HUES64 (cell line): ENCODE data around the gene LRRC8A.
"Not testable (repeated sequence)": the region's sequence is repeated elsewhere in the genome, so short reads cannot be mapped to it uniquely, and the experiment has no call there.

ENCODE experiments used
- H3K27ac ChIP-seq: 2 replicates; pipeline ENCODE4 v1.7.0; 2013; ENCODE audit warnings: low read depth, low read length, inconsistent platforms
- H3K27me3 ChIP-seq: 2 replicates; pipeline ENCODE4 v1.6.1; 2013; ENCODE audit warnings: mild to moderate bottlenecking, low read length; ENCODE audit not compliant: insufficient read depth
- H3K36me3 ChIP-seq: 2 replicates; pipeline ENCODE4 v1.6.1; 2013; ENCODE audit warnings: mild to moderate bottlenecking, low read length; ENCODE audit not compliant: insufficient read depth
- H3K4me1 ChIP-seq: 2 replicates; pipeline ENCODE4 v1.6.1; 2013; ENCODE audit warnings: mild to moderate bottlenecking, low read length, moderate library complexity; ENCODE audit not compliant: insufficient read depth
- H3K4me3 ChIP-seq: 2 replicates; pipeline ENCODE4 v1.5.1; 2013; ENCODE audit warnings: mild to moderate bottlenecking, low read length, moderate library complexity
- H3K9ac ChIP-seq: 2 replicates; pipeline ENCODE4 v1.6.1; 2013; ENCODE audit warnings: mild to moderate bottlenecking, low read depth, low read length
- H3K9me3 ChIP-seq: 2 replicates; pipeline ENCODE4 v1.6.1; 2013; ENCODE audit warnings: low read depth, low read length; ENCODE audit not compliant: insufficient read depth
- WGBS: fragments of 150-250, 120-280 bp; methylation state at CpG from one replicate; pipeline ENCODE4 v1.1.7; 2013; ENCODE audit warnings: missing lambda C conversion rate; 5-methylcytosine and 5-hydroxymethylcytosine counted together

The LRRC8A gene

DNA sequence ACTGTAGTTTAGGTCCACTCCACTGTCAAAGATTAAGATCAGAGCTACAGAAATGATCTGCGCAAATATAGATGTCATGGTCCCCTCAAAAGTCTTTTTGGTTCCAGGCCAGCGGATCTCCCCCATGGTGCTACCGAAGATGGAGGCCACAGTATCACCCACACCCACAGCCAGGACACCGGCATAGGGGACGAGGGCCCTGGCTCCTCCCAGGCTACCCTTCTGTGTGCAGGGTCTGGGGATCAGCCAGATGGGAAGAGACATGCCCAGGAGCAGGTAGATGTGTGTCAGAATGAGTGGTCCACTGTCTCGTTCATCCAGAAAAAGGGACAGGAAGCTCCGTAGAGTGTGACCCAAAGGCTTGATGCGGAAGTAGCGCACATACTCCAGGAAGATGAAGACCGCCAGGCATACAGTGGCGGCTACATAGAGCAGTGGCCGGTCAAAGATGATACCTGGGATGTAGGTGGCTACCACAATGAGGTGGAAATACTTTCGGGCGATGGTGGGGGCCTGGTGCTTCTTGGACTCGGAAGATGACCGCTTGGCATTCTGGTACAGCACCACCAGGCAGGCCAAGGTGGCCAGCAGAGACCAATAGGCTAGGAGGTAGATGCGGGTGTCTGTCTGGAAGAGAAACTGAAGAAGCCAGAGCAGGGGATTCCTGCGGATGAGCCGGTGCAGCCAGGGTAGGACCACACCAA is 64.0 kb downstream of the LRRC8A start:
- WGBS, result 95% methylated on average over 19 of the region's 19 CpGs
- peaks cover 28% of the 10 kb centered on the region for H3K36me3 ChIP-seq
- no peak overlapping the region for H3K9ac ChIP-seq
- no peaks in the 10 kb centered on the region for H3K9me3 ChIP-seq
- H3K4me1 ChIP-seq, result no peaks in the 10 kb centered on the region
- H3K27ac ChIP-seq, result no peak overlapping the region
- H3K4me3 ChIP-seq, result peak overlapping the region; percentile 79; the same call in 1 of the 2 replicates
- H3K27me3 ChIP-seq, result no peaks in the 10 kb centered on the region

DNA sequence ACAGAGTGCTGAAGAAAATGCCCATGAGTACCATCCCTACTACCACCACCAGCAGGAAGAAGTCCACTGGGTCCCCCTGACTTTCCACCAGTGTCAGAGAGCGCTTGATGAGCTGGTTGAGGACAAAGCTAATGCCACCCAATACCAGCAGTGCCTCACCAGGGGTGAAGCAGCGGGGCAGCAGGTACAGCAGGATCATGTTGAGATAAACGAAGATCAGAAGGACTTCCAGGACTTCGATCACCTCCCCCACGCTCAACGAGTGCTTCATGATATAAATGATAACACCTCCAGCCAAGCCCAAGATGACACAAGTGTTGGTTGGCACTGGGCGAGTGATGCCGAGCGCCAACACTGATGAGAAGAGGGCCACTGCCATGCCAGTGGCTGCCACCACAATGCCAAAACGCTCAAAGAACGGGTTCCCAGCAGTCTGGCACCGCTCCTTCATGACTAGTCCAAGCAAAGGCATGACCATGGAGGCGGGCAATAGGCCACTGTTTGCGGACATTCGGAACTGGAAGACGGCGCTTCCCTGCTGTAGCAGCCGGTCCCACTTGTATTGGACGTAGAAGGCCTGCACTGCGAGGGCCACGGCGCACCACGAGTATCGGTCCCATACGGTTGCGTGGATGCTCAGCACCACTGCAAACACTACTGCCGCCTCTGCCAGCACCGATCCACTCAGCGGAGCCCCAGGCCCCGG is 64.8 kb downstream of the LRRC8A start:
- Histone ChIP-seq H3K27me3 (no peaks in the 10 kb centered on the region), H3K9me3 (no peaks in the 10 kb centered on the region), H3K9ac (peak overlapping the region; percentile 95), H3K36me3 (peaks cover 34% of the 10 kb centered on the region), H3K4me3 (peak overlapping the region; percentile 79), H3K27ac (peak overlapping the region; percentile 83), H3K4me1 (no peaks in the 10 kb centered on the region)
- WGBS, result 35% methylated on average over 30 of the region's 30 CpGs

DNA sequence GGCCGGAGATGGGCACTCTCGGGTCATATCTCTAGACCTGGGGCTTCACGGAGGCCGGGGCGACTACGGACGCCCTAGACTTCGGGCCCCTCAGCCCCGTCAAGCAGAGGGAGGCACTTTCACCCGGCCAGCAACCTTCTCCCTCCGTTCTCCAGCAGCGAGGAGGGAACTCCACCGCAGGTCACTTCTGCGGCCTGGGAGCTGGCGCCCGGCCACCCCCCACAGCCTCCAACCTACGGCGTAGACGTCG is 65.3 kb downstream of the LRRC8A start:
- Histone ChIP-seq H3K4me1 (no peaks in the 10 kb centered on the region), H3K36me3 (peaks cover 38% of the 10 kb centered on the region), H3K9ac (peak overlapping the region; percentile 95), H3K9me3 (no peaks in the 10 kb centered on the region), H3K27me3 (no peaks in the 10 kb centered on the region), H3K27ac (peak overlapping the region; percentile 83), H3K4me3 (peak overlapping the region; percentile 79)
- WGBS, result under 1% methylated on average over 20 of the region's 20 CpGs

DNA sequence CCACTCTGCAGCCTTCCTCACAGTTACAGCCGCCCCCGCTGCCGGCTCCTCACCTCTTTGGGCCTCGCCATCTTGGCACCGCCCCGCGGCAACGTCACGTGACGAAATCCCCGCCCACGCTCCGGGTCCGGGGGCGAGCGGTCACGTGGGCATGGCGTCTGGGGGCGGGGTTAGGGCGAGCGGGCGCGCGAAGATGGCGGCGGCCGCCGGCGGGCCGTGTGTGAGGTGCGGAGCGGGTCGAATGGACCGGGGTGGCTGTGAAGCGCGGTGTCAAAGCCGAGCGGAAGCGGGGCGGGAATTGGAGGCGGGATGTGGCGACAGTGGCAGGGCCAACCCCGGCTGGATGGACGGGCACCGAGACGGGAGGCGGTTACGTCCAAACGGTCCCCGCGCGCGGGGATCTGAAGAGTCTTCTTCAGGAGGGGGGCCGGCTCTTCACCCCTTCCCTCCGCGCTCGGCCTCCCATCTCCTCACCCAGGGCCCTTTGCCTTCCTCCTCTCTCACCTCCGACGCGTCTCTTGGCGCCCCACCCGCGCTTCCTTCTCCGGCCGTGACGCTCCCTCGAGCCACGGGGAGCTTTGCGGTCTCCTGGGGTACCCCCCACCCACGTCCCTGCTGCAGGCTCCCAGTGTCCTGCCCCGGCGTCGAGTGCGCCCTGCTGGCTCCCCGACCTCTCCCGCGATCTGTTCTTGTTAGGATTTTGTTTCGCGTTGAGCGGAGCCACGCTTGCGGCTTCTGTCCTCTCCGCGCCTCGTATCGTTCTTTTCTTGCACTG is 65.8 kb downstream of the LRRC8A start, which contains the start of the genes DOLK and NUP188:
Gene DOLK (minus strand): TSS at position 77 of the 775 bp plus-strand sequence. CDS start 300 bp downstream, outside the sequence.
Gene NUP188 (plus strand): TSS at position 173 of the 775 bp plus-strand sequence. CDS start 21 bp downstream, at position 194.
- Histone ChIP-seq H3K36me3 (peaks cover 43% of the 10 kb centered on the region), H3K27ac (peak within 1 kb of the TSS; percentile 83), H3K9ac (peak within 1 kb of the TSS; percentile 95), H3K4me3 (peak within 1 kb of the TSS; percentile 79), H3K4me1 (no peaks in the 10 kb centered on the region), H3K9me3 (no peaks in the 10 kb centered on the region), H3K27me3 (no peaks in the 10 kb centered on the region)
- under 1% methylated on average over 86 of the region's 86 CpGs for WGBS

DNA sequence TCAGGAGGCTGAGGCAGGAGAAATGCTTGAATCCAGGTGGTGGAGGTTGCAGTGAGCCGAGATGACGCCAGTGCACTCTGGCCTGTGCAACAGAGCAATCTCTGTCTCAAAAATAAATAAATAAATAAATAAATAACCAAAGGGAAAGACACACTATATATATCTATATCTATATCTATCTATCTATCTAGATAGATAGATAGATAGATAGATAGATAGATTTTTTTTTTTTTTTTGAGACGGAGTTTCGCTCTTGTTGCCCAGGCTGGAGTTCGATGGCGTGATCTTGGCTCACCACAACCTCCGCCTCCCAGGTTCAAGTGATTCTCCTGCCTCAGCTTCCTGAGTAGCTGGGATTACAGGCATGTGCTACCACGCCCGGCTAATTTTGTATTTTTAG is 79.5 kb downstream of the LRRC8A start:
- H3K36me3 ChIP-seq, result peaks cover 88% of the 10 kb centered on the region
- not testable (repeated sequence) for H3K27me3 ChIP-seq, H3K27ac ChIP-seq, H3K4me1 ChIP-seq, H3K4me3 ChIP-seq, H3K9me3 ChIP-seq, H3K9ac ChIP-seq
- 98% methylated on average over 8 of the region's 9 CpGs for WGBS
